Endothelial cell of umbilical vein (primary cell): ENCODE results near the gene DLGAP1. TPM values are rescaled to one million over a fixed set of nuclear protein-coding genes. Genes with fewer than 3 reads are reported as not detected.

Experiments used
- BruUV-seq: library from RNA; stranded (reverse); fragments of 400-500 nt; replicated peaks from 2 replicates; lab custom pipeline; 2021; lab: Mats Ljungman, UMichigan
- CTCF ChIA-PET: fragments of 300-600, 350-600 bp; sonication (Branson Sonifier 250); formaldehyde crosslinking; loops from one replicate; lab custom pipeline; 2021; ENCODE audit warnings: antibody characterized with exemption, inconsistent platforms; lab: Charles Lee
- POLR2A ChIA-PET: fragments of 300-600, 350-600 bp; sonication (Branson Sonifier 250); formaldehyde crosslinking; loops from one replicate; lab custom pipeline; 2021; ENCODE audit warnings: antibody characterized with exemption, inconsistent platforms; lab: Charles Lee
- DNase-seq: peaks from one replicate; pipeline ENCODE4 v3.0.0-alpha.2; 2011; ENCODE audit warnings: low read depth, low spot score
- FAIRE-seq: peaks from 2 replicates; lab custom pipeline; 2011; peaks lifted over from hg19 to GRCh38; lab: Jason Lieb, UNC
- H2AFZ ChIP-seq: 2 replicates; pipeline ENCODE4 v1.6.0; 2012; ENCODE audit warnings: low read depth, low read length, control low read depth, inconsistent platforms
- H3K27ac ChIP-seq: 2 replicates; pipeline ENCODE4 v1.5.1; 2011; ENCODE audit warnings: low read depth, mild to moderate bottlenecking, control low read depth, low read length, moderate library complexity; ENCODE audit not compliant: insufficient read depth
- H3K27me3 ChIP-seq, 2 experiments: 2 replicates each; pipeline versions ENCODE4 v1.6.0 to v1.6.1; 2011; ENCODE audit warnings: low read length in 2 of 2, mixed read lengths in 1 of 2; ENCODE audit not compliant: control insufficient read depth in 2 of 2, insufficient read depth in 2 of 2
- H3K36me3 ChIP-seq, 2 experiments: 2 replicates in 1 of 2; 3 replicates in 1 of 2; pipeline ENCODE4 v1.5.1; 2011; ENCODE audit warnings: low read length in 2 of 2, mild to moderate bottlenecking in 1 of 2, moderate library complexity in 1 of 2; ENCODE audit not compliant: control insufficient read depth in 2 of 2, insufficient read depth in 2 of 2; ENCODE audit errors: extremely low read depth in 1 of 2
- H3K4me1 ChIP-seq: 3 replicates; pipeline ENCODE4 v1.5.1; 2011; ENCODE audit warnings: mild to moderate bottlenecking, low read length; ENCODE audit not compliant: control insufficient read depth, insufficient read depth; ENCODE audit errors: extremely low read depth
- H3K4me2 ChIP-seq: 2 replicates; pipeline ENCODE4 v1.6.1; 2011; ENCODE audit warnings: low read length, control low read depth, mixed read lengths; ENCODE audit not compliant: insufficient read depth
- H3K4me3 ChIP-seq, 3 experiments: fragments of 200-600 bp in 1 of 3; sonication (generic), shearing (Covaris generic) in 1 of 3; replicated peaks in 1 of 3; 2 replicates each; pipeline ENCODE4 v1.5.1; 2011 to 2016; ENCODE audit warnings: control low read depth in 3 of 3, low read length in 3 of 3, mild to moderate bottlenecking in 2 of 3, inconsistent platforms in 1 of 3, low read depth in 1 of 3, moderate library complexity in 1 of 3; ENCODE audit not compliant: insufficient read depth in 1 of 3
- H3K79me2 ChIP-seq: 2 replicates; pipeline ENCODE4 v1.6.0; 2012; ENCODE audit warnings: low read length, inconsistent platforms; ENCODE audit not compliant: control insufficient read depth, insufficient read depth
- H3K9ac ChIP-seq: replicated peaks from 2 replicates; pipeline ENCODE3; 2011; ENCODE audit warnings: low read length, control low read depth; ENCODE audit not compliant: insufficient read depth; ENCODE audit errors: extremely low read depth
- H3K9me1 ChIP-seq: replicated peaks from 3 replicates; pipeline ENCODE4 v1.6.0; 2011; ENCODE audit warnings: mild to moderate bottlenecking, low read length; ENCODE audit not compliant: control insufficient read depth, insufficient read depth; ENCODE audit errors: extremely low read depth
- H3K9me3 ChIP-seq: replicated peaks from 2 replicates; pipeline ENCODE4 v1.5.1; 2012; ENCODE audit warnings: low read length, inconsistent platforms; ENCODE audit not compliant: control insufficient read depth, insufficient read depth
- H4K20me1 ChIP-seq: replicated peaks from 2 replicates; pipeline ENCODE3; 2011; ENCODE audit warnings: mild to moderate bottlenecking, low read length; ENCODE audit not compliant: control insufficient read depth, insufficient read depth; ENCODE audit errors: extremely low read depth
- CTCF ChIP-seq, 2 donors: IDR thresholded peaks; 1 replicate in 1 of 2; 2 replicates in 1 of 2; pipeline ENCODE4 v1.5.1; 2011; ENCODE audit warnings: low read length in 2 of 2, mild to moderate bottlenecking in 2 of 2, moderate library complexity in 2 of 2, control low read depth in 1 of 2, inconsistent platforms in 1 of 2, low read depth in 1 of 2; ENCODE audit not compliant: insufficient read depth in 1 of 2; ENCODE audit errors: extremely low read depth in 1 of 2
- EZH2 ChIP-seq: IDR thresholded peaks from 2 replicates; pipeline ENCODE4 v1.6.1; 2012; ENCODE audit warnings: borderline replicate concordance, low read depth, mild to moderate bottlenecking, moderate library complexity, low read length, inconsistent platforms; ENCODE audit not compliant: severe bottlenecking
- FOS ChIP-seq: IDR thresholded peaks from 2 replicates; pipeline ENCODE4 v1.6.1; 2011; ENCODE audit warnings: mild to moderate bottlenecking, low read length, moderate library complexity, borderline replicate concordance; ENCODE audit not compliant: insufficient read depth
- GATA2 ChIP-seq: IDR thresholded peaks from 2 replicates; pipeline ENCODE4 v1.7.0; 2011; ENCODE audit warnings: low read depth, mild to moderate bottlenecking, moderate library complexity, mixed read lengths, low read length; ENCODE audit not compliant: insufficient read length, insufficient read depth
- JUN ChIP-seq: IDR thresholded peaks from 2 replicates; pipeline ENCODE4 v1.6.1; 2011; ENCODE audit warnings: borderline replicate concordance, low read depth; ENCODE audit not compliant: insufficient read length, insufficient read depth
- MAX ChIP-seq: IDR thresholded peaks from 2 replicates; pipeline ENCODE4 v1.6.1; 2011; ENCODE audit not compliant: insufficient read depth, insufficient read length
- MYC ChIP-seq: IDR thresholded peaks from one replicate; pipeline ENCODE4 v1.6.1; 2011; ENCODE audit warnings: mild to moderate bottlenecking, low read depth, low read length
- POLR2A ChIP-seq: IDR thresholded peaks from 2 replicates; pipeline ENCODE4 v1.6.1; 2012; ENCODE audit warnings: low read depth, mild to moderate bottlenecking, control low read depth, low read length
- POLR2AphosphoS5 ChIP-seq: IDR thresholded peaks from 2 replicates; pipeline ENCODE4 v1.6.1; 2012; ENCODE audit warnings: low read depth, mild to moderate bottlenecking, control low read depth, low read length, moderate library complexity; ENCODE audit not compliant: insufficient read depth
- dilution Hi-C: fragments of 300-500 bp; cut with MboI; formaldehyde crosslinking; loops from one replicate; pipeline ENCODE4 v1.15.0; 2019; ENCODE audit warnings: low sequenced_read_pairs; ENCODE audit not compliant: extremely low pct_ligation_motif_present
- intact Hi-C: fragments of 100-400 bp; cut with micrococcal nuclease; formaldehyde crosslinking; loops from one replicate; pipeline ENCODE4 v1.10.0; 2022
- polyA plus RNA-seq, 4 experiments: library from polyadenylated mRNA; depleted of rRNA in 3 of 4; stranded (reverse) in 3 of 4; unstranded in 1 of 4; fragments of >200 nt; gene quantifications; 2 replicates each; pipeline versions ENCODE4 v1.2.1 to v1.2.3, GENCODE V29; 2011 to 2012; ENCODE audit warnings: missing spikeins in 1 of 4
- total RNA-seq: library from RNA; stranded (reverse); gene quantifications from 2 replicates; pipeline ENCODE4 v1.2.3, GENCODE V29; 2021

The DLGAP1 gene
- total and polyA plus RNA-seq, 2 donors (not counting 3 experiments of a cell fraction or from before 2014, with no cell fraction given) = 0.04 TPM; not detected in 1

GRCh38 chr18:3689986-3690763 lies 764.9 kb downstream of the DLGAP1 start:
- H4K20me1 ChIP-seq = no peaks in the 10 kb centered on the region
- dilution Hi-C loops (no loop called here), intact Hi-C loops (no loop called here)
- FAIRE-seq = no peak
- no TSS peak for BruUV-seq
- no peak overlapping the region for H3K27ac ChIP-seq
- no peaks in the 10 kb centered on the region for H3K27me3 ChIP-seq
- ChIA-PET POLR2A (no interaction called here), CTCF (interaction anchor here (4.5 kb wide), 1 partner anchor 13 kb away, joined by 23 read pairs; no protein-coding TSS in a partner anchor)
- H2AFZ ChIP-seq = no peak overlapping the region
- no peaks in the 10 kb centered on the region for H3K9me1 ChIP-seq
- H3K4me2 ChIP-seq = no peak overlapping the region
- DNase-seq = no peak
- H3K79me2 ChIP-seq = no peaks in the 10 kb centered on the region
- H3K4me1 ChIP-seq = no peaks in the 10 kb centered on the region
- TF ChIP-seq EZH2 (no peak), POLR2A (no peak), MAX (no peak), JUN (no peak), GATA2 (no peak), MYC (no peak), CTCF (IDR thresholded peaks at IDR 0.05; ENCODE audit: extremely low read depth in 1 of 2, insufficient read depth in 1 of 2, low read depth in 1 of 2, low read length in 2 of 2) (no peak), FOS (no peak), POLR2AphosphoS5 (no peak)
- no peak overlapping the region for H3K4me3 ChIP-seq
- no peaks in the 10 kb centered on the region for H3K36me3 ChIP-seq
- H3K9me3 ChIP-seq = no peaks in the 10 kb centered on the region
- no peak overlapping the region for H3K9ac ChIP-seq
